Brain pericyte (primary cell): Measurements from ENCODE around the gene GIMAP1.

Experiments
- DNase-seq: peaks from one replicate; pipeline ENCODE4 v3.0.0-alpha.2; 2012; ENCODE audit warnings: low read depth, low spot score

Gene GIMAP1

DNA sequence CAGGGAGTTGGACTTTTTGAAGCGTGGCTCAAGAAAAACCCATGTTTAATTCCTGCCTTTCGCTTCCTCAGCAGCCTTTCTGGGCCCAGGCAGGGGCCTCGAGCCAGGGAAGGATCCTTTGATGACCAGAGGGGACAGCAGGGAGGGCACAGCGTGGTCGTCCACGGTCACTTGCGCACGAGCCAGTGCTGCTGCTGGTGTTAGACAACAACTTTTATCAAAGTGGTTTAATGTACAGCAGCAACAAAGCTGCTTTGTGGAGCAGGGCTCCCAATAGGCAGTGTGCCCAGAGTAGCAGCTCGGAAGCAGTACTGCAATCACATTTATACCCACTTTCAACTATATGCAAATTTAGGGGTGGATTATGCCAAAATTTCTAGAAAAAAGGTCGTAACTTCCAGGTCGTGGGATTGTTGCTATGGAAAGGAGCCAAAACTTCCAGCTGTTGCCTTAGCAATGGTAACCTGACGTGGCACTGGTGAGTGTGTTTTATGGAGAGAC lies 6.1 kb downstream of the GIMAP1 start:
- DNase-seq: no peak

GRCh38 chr7:150723467-150723866 lies 7.1 kb downstream of the GIMAP1 start:
- no peak for DNase-seq

GRCh38 chr7:150727381-150727780 lies 11.0 kb downstream of the GIMAP1 start:
- DNase-seq: no peak

- no peak for DNase-seq
Measured at GRCh38 chr7:150728011-150728410, 11.6 kb downstream of the GIMAP1 start.

DNA sequence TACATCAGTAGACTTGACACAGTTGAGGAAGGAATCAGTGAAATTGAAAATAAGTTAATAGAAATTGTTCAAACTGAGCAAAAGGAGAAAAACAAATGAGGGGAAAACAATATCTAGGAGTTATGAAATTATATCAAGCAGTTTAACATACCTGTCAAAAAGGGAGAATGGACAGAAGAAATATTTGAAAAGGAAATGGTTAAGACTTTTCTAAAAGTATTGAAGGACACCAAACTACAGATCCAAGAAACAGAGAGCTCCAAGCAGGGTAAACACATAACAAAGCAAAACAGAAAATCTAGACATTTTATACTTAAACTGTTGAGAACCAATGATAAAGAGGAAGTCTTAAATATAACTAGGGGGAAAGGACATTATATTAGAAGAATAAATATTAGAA lies 12.2 kb downstream of the GIMAP1 start:
- no peak for DNase-seq

DNA sequence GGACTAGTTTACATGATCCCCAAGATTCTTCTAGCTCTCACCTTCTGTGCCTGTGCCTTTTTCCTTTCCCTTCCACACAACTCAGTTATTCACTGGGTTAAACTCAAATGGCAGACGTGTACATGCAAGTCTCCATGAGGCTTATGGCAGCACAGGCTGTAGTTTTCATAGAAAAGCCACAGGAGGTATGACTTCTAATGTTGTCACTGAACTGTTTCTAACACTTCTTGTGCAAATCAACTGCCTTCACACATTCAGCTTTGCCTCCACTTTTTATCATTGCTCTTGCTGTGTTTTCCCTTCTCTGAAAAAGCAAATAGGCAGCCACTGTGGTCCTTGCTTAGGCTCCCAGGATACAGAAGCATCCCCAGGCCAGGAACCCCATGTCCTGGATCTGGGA lies 15.5 kb downstream of the GIMAP1 start:
- no peak for DNase-seq

DNA sequence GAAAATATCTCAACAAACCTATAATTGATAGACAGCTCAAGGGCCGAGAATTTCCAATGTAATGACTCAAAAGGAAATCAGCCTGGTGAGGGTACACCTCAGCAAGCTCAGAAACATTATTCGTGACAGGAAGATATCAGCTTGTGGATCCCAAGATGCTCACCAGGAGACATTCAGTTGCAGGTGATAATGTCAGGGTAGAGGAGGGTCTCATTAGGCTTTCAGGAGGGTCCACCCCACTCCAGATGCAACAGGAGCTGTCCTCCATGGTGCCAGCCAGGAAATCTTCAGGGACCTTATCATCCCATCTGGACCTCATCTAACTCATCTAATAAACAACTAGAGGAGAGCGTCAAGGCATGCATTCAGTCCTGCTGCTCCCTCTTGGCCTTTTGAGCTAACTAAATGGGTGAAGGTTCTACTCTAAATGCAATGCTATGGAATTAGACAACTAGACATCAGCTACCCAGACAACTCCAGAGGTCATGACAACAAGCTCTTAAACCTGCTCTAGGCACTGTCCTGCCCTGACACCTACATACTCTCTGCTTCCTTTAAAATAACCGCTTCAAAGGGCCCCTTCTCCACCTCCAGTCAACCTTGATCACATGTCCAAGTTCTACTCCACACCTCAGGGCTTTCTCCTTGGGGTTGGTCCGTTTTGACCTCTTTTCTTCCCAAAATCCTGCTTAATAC lies 16.5 kb downstream of the GIMAP1 start:
- no peak for DNase-seq

- no peak for DNase-seq
Measured at GRCh38 chr7:150733482-150734095, 17.2 kb downstream of the GIMAP1 start.

GRCh38 chr7:150734254-150734653 lies 17.8 kb downstream of the GIMAP1 start:
- no peak for DNase-seq

DNA sequence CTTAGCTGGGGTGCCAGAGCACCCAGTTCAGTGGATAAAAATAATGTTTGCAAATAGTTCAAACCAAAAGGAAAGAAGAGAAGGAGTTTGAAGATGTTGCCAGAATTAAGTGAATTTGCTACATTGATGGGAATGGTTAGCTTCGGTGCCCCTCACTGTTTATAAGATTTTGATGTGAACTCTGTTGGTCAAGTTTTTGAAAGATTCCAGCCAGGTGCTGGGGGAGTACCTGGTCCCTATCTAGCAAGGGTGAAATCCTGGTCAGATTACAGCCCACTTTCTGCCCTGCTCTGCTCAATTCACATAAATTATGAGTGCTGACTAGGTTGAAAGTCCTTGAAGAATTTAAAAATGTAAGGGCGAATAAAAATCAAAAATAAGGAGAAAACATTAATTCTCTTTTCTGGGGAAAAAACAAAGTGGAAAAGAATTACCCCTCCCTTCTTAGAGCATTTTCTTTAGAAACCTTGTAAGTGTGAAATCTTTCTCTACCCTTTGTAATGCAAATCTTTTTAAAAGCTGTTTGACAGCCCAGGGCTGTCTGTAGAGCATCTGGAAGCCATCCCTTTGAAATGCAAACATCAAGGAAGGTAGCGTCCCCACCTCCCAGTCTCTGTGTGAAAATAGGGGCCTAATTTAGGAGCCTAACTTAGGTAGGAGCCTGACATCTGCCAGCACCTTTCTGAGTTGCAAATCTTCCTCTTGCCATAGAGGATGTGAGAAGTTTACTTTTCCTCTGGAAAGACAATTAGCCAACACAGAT lies 19.4 kb downstream of the GIMAP1 start:
- no peak for DNase-seq

- no peak for DNase-seq
Measured at GRCh38 chr7:150736864-150737263, 20.5 kb downstream of the GIMAP1 start.

GRCh38 chr7:150737265-150738055 lies 21.0 kb downstream of the GIMAP1 start, which contains the start of gene GIMAP5:
Gene GIMAP5 (plus strand): TSS chr7:150737418. CDS start chr7:150740885, 3,467 bp downstream.
- no peak for DNase-seq

GRCh38 chr7:150738092-150738491 lies 21.7 kb downstream of the GIMAP1 start:
- no peak for DNase-seq

- DNase-seq: no peak
Measured at GRCh38 chr7:150738591-150739001, 22.2 kb downstream of the GIMAP1 start.

DNA sequence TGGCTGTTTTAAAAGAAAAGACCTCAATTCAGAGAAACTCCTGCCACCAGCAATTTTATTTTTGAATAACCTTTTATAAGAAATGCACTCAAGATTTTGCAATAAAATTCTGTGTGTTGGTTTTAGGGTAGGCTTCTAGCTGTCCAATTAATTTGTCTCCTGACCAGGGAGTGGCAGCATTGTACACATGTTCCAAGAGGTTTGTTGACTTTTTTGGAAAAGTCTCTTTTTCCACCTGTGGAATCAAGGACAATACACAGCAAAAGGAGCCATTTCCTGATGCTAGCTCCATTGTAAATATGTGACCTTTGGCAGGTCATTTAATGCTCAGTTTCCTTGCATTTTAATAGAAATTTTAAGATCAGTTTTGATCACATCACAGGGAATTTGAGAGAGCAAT lies 22.6 kb downstream of the GIMAP1 start:
- DNase-seq: no peak

- no peak for DNase-seq
Measured at GRCh38 chr7:150740053-150740452, 23.6 kb downstream of the GIMAP1 start.

GRCh38 chr7:150742286-150742968 lies 26.0 kb downstream of the GIMAP1 start:
- no peak for DNase-seq

DNA sequence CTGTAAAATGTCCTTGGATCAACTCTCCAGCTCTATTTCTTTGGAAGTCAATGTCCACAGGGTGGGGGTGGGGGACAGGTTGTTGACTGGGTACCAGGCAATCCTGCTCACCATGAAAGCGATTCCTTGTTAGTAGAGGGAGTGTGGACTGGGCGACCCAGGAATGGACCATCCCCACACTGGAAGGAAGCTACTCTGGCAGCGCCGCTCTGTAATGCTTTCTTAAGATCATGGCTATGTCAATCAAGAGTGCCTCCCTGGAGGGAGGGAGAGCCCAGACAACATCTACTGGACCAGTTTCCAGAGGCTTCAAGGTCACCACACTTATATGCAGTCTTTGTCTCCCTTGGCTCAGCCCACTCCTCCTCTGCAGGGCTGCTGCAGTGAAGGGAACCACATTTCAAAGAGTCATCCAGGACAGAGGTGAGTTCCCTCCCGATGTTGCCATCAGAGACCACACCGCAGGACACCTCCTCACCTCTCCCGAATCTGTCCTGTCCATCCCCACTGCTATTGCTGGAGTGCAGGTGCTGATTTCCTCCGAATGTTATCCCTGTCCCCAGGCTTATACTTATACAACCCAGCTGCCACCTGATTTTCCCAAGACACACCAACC lies 27.7 kb downstream of the GIMAP1 start:
- DNase-seq: no peak

- no peak for DNase-seq
Measured at GRCh38 chr7:150745086-150745485, 28.7 kb downstream of the GIMAP1 start.

GRCh38 chr7:150745876-150746275 lies 29.5 kb downstream of the GIMAP1 start:
- no peak for DNase-seq

DNA sequence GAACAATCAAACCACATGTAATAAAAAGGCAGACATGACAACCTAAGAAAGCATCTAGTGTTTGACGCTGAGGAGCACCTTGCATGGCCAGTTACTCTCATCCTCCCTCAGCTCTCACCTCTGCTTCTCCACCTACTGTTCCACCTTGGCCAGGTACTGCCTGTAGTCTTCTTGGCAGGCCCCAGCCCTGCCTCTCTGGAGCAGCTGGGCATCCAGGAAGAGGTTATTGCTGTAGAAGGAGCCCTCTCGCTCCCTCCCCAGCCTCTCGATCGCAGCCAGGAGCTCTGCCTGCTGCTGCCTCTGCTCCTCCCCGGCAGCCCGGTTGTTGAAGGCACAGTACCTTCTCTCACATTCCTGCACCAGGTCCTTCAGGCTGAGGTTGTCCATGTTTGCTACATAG lies 30.5 kb downstream of the GIMAP1 start:
- DNase-seq: no peak
